A549 (cell line): Measurements from ENCODE around the gene ROPN1L. TPM values are rescaled to one million over a fixed set of nuclear protein-coding genes. Genes with fewer than 3 reads are reported as not detected.
"Not testable (repeated sequence)": the region's sequence is repeated elsewhere in the genome, so short reads cannot be mapped to it uniquely, and the experiment has no call there.

Source experiments
- ATAC-seq, 2 experiments: fragments of 200-7000 bp in 1 of 2; fragments of >200 bp in 1 of 2; cut with Nextera tagmentation in 1 of 2; cut with Tn5 transposase in 1 of 2; 3 replicates each; pipeline versions ENCODE4 v1.8.0 to v1.9.1; 2018 to 2020; ENCODE audit warnings: mild to moderate bottlenecking in 1 of 2, moderate library complexity in 1 of 2
- CTCF ChIA-PET: fragments of 300-600 bp; sonication (Branson Sonifier 250); formaldehyde crosslinking; extraction: SDS; loops from one replicate; lab custom pipeline; 2021; ENCODE audit warnings: antibody characterized with exemption, inconsistent platforms; lab: Yijun Ruan, JAX
- POLR2A ChIA-PET: fragments of 350-600 bp; formaldehyde crosslinking; extraction: SDS; loops from one replicate; lab custom pipeline; 2021; ENCODE audit warnings: antibody characterized with exemption, inconsistent platforms; lab: Yijun Ruan, JAX
- DNase-seq, 2 experiments: peaks; one replicate each; pipeline versions ENCODE4 v3.0.0 to v3.0.0-alpha.2; 2011 to 2016; ENCODE audit warnings: low read depth in 1 of 2, low spot score in 1 of 2
- FAIRE-seq: peaks from 2 replicates; lab custom pipeline; 2011; peaks lifted over from hg19 to GRCh38; lab: Jason Lieb, UNC
- H3K27ac ChIP-seq, 2 experiments: fragments of >200 bp; sonication (Bioruptor Twin); formaldehyde crosslinking; 3 replicates each; pipeline ENCODE4 v1.5.1; 2016 to 2017
- H3K4me1 ChIP-seq: fragments of >200 bp; sonication (Bioruptor Twin); formaldehyde crosslinking; 3 replicates; pipeline ENCODE4 v1.6.1; 2016
- H3K4me2 ChIP-seq: fragments of >200 bp; sonication (Bioruptor Twin); formaldehyde crosslinking; 3 replicates; pipeline ENCODE4 v1.6.1; 2016
- H3K4me3 ChIP-seq: fragments of >200 bp; sonication (Bioruptor Twin); formaldehyde crosslinking; 3 replicates; pipeline ENCODE4 v1.5.1; 2016
- H3K9me3 ChIP-seq: fragments of >200 bp; sonication (Bioruptor Twin); formaldehyde crosslinking; 3 replicates; pipeline ENCODE4 v1.6.1; 2016
- CEBPB ChIP-seq, 2 experiments: fragments of >200 bp in 1 of 2; sonication (Bioruptor Twin) in 1 of 2; formaldehyde crosslinking in 1 of 2; IDR thresholded peaks; 2 replicates each; pipeline ENCODE4 v1.6.1; 2012 to 2016
- E2F6 ChIP-seq: IDR thresholded peaks from 2 replicates; pipeline ENCODE4 v1.6.1; 2012; ENCODE audit warnings: low read depth, borderline replicate concordance
- EP300 ChIP-seq, 2 experiments: fragments of >200 bp; sonication (Bioruptor Twin); formaldehyde crosslinking; IDR thresholded peaks; 2 replicates in 1 of 2; 3 replicates in 1 of 2; pipeline ENCODE4 v1.6.1; 2016 to 2017
- ESRRA ChIP-seq: fragments of 150-350 bp; IDR thresholded peaks from 2 replicates; pipeline ENCODE4 v1.6.1; 2014; ENCODE audit warnings: mild to moderate bottlenecking, low read length, borderline replicate concordance
- HEYL ChIP-seq: fragments of 250-450 bp; sonication (Bioruptor Pico); IDR thresholded peaks from 2 replicates; pipeline ENCODE4 v1.8.0; 2021; ENCODE audit warnings: mild to moderate bottlenecking, moderate library complexity
- NPAS2 ChIP-seq: fragments of 250-450 bp; sonication (Bioruptor Pico); IDR thresholded peaks from 2 replicates; pipeline ENCODE4 v1.8.0; 2022; ENCODE audit warnings: mild to moderate bottlenecking, moderate library complexity, borderline replicate concordance
- WGBS: methylation state at CpG from one replicate; pipeline ENCODE4 v1.1.6; 2017; ENCODE audit errors: missing lambda C conversion rate; 5-methylcytosine and 5-hydroxymethylcytosine counted together
- polyA plus RNA-seq, 4 experiments: library from polyadenylated mRNA; depleted of rRNA in 3 of 4; stranded (reverse); fragments of >200 nt; fragmentation: RNase III in 1 of 4; extraction: RNeasy Plus Mini Kit Qiagen cat#74134 plus additional on column Dnase treatment in 1 of 4; gene quantifications; 2 replicates in 3 of 4; 3 replicates in 1 of 4; pipeline ENCODE4 v1.2.3, GENCODE V29; 2011 to 2017
- small RNA-seq, 6 experiments: library from RNA; depleted of rRNA; stranded (forward); fragments of <200 nt; gene quantifications; one replicate each; pipeline ENCODE3, GENCODE V24; 2012

The ROPN1L gene
- polyA plus RNA-seq, 2 of the 4 experiments (the other 2 are of a cell fraction), result 0.83 to 1.4 TPM

DNA sequence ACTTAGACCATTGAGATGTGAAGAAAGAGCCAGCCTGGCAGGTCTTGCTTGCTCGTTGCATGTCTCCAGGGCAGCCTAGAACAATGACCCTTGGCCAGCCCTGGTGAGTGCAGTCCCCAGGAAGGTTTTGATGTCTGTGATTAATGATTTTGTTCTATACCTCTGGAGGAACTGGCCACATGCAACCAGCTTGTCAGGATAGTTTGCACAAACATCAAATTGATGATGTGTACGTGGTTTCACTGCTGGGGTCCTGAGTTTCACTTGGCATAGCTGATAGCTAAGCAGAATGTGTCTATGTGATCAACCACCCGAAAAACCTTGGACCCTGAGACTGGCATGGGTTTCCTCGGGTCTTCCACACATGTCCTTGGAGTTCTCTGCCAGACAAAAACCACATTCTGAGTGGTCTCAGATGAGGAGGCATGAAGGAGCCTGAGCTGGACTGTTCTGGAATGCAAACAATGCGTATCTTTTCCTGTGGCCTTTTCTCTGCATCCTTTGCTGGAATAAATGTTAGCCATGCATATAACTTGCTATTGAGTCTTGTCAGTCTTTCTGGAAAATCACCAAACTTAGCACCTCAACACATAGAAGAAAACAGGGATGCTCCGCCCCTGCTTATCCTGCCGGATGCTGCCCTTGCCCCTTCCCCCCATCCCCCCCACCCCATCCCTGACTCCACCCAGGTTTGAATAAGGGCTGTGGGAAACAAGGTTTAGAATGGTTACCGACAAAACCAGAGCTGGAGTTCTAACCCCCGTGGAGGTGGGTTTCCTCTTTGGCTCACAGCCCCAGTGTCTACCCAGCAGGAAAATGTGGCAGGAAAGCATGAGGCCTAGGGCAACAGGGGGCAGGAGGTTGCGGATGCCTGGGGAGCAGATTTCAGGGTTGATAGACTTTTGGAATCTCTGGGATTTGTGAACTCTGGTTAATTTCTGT, 72.1 kb downstream of the ROPN1L start (continued):
- TF ChIP-seq CEBPB (IDR thresholded peaks at IDR 0.05) (peak in 1 of 2 experiments; percentile 5; a peak in 1 of 4 replicates), EP300 (IDR thresholded peaks at IDR 0.05) (peak in 1 of 2 experiments; percentile 35; a peak in 1 of 5 replicates), ESRRA (no peak), E2F6 (0 out of 2 replicates have a peak, but pooled peaks have one; percentile 32), NPAS2 (no peak), HEYL (CRISPR knock-in tag) (no peak)

GRCh38 chr5:10514572-10514971, 72.9 kb downstream of the ROPN1L start:
- CTCF ChIA-PET, POLR2A ChIA-PET, DNase-seq, H3K9me3 ChIP-seq, FAIRE-seq, H3K4me3 ChIP-seq, ATAC-seq: not testable (repeated sequence)
- H3K4me1 ChIP-seq, result peaks cover 52% of the 10 kb centered on the region
- WGBS, result 87% methylated on average over 8 of the region's 8 CpGs
- peak overlapping the region; percentile 71 to 83; a peak in 5 of 6 replicates for H3K27ac ChIP-seq
- H3K4me2 ChIP-seq, result peak overlapping the region; percentile 69; the same call in 1 of the 3 replicates

Small RNAs within 50 kb of the gene (small RNA-seq; reads per million reads assigned to genes)
- 0 reads per million in 6 experiments for gene MIR6131

Other genes starting within 250 kb of the ROPN1L start
- 27.6 and 34.1 TPM in 2 replicates for gene ATPSCKMT, start 192.0 kb upstream of the ROPN1L start, polyA plus RNA-seq (2011; rRNA removed)
- gene ATPSCKMT, start 192.0 kb upstream of the ROPN1L start, polyA plus RNA-seq (2017; fragmentation: RNase III; extraction: RNeasy Plus Mini Kit Qiagen cat#74134 plus additional on column Dnase treatment), result 24.5 to 27.4 TPM (median 26.3 TPM) in 3 replicates
- gene CCT5, start 191.6 kb upstream of the ROPN1L start, polyA plus RNA-seq (2011; rRNA removed), result 569 and 730 TPM in 2 replicates
- 809 to 979 TPM (median 858 TPM) in 3 replicates for gene CCT5, start 191.6 kb upstream of the ROPN1L start, polyA plus RNA-seq (2017; fragmentation: RNase III; extraction: RNeasy Plus Mini Kit Qiagen cat#74134 plus additional on column Dnase treatment)
- gene CMBL, start 134.0 kb upstream of the ROPN1L start, polyA plus RNA-seq (2011; rRNA removed), result 23.5 and 23.6 TPM in 2 replicates
- gene CMBL, start 134.0 kb upstream of the ROPN1L start, polyA plus RNA-seq (2017; fragmentation: RNase III; extraction: RNeasy Plus Mini Kit Qiagen cat#74134 plus additional on column Dnase treatment), result 32.6 to 35.7 TPM (median 33.8 TPM) in 3 replicates
- 104 and 119 TPM in 2 replicates for gene MARCHF6, start 88.2 kb upstream of the ROPN1L start, polyA plus RNA-seq (2011; rRNA removed)
- 47.5 to 50.4 TPM (median 48.7 TPM) in 3 replicates for gene MARCHF6, start 88.2 kb upstream of the ROPN1L start, polyA plus RNA-seq (2017; fragmentation: RNase III; extraction: RNeasy Plus Mini Kit Qiagen cat#74134 plus additional on column Dnase treatment)
- 6.9 and 8.2 TPM in 2 replicates for gene ANKRD33B, start 122.2 kb downstream of the ROPN1L start, polyA plus RNA-seq (2011; rRNA removed)
- 4.0 to 7.1 TPM (median 4.4 TPM) in 3 replicates for gene ANKRD33B, start 122.2 kb downstream of the ROPN1L start, polyA plus RNA-seq (2017; fragmentation: RNase III; extraction: RNeasy Plus Mini Kit Qiagen cat#74134 plus additional on column Dnase treatment)